ENCODE data around the gene OR8A1. TPM values are rescaled to one million over a fixed set of nuclear protein-coding genes. Genes with fewer than 3 reads are reported as not detected.

OR8A1 gene
- total RNA-seq: not detected in 2 replicates

GRCh38 chr11:124569697-124570096 lies at the start of gene OR8A1:
TSS of gene OR8A1 (plus strand) at chr11:124569997. CDS start at chr11:124570120, 123 bp downstream.

GRCh38 chr11:124543554-124543953 lies 26.2 kb upstream of the OR8A1 start, which contains the start of gene OR8B12:
TSS of gene OR8B12 (minus strand) at chr11:124543654. CDS start at chr11:124543654, 0 bp downstream.

GRCh38 chr11:124611064-124611463 lies 41.3 kb downstream of the OR8A1 start, which contains the start of gene PANX3:
TSS of gene PANX3 (plus strand) at chr11:124611428. CDS start at chr11:124611557, 129 bp downstream.

Other genes starting within 250 kb of the OR8A1 start
- gene OR8D2, start 249.8 kb upstream of the OR8A1 start, total RNA-seq: not detected in 2 replicates
- gene OR8B2, start 185.5 kb upstream of the OR8A1 start, total RNA-seq: not detected in 2 replicates
- gene OR8B3, start 171.0 kb upstream of the OR8A1 start, total RNA-seq: not detected in 2 replicates
- not detected in 2 replicates for gene OR8B4, start 145.1 kb upstream of the OR8A1 start, total RNA-seq
- not detected in 2 replicates for gene OR8B8, start 124.3 kb upstream of the OR8A1 start, total RNA-seq
- gene OR8B12, start 26.3 kb upstream of the OR8A1 start, total RNA-seq: not detected in 2 replicates
- gene PANX3, start 41.4 kb downstream of the OR8A1 start, total RNA-seq: not detected in 2 replicates
- gene TBRG1, start 52.9 kb downstream of the OR8A1 start, total RNA-seq: 18.4 and 19.9 TPM in 2 replicates
- gene SIAE, start 103.7 kb downstream of the OR8A1 start, total RNA-seq: 13.9 and 14.9 TPM in 2 replicates
- gene SPA17, start 103.9 kb downstream of the OR8A1 start, total RNA-seq: 14.2 and 16.4 TPM in 2 replicates
- gene NRGN, start 169.9 kb downstream of the OR8A1 start, total RNA-seq: 21.7 and 24.4 TPM in 2 replicates
- 0.07 and 0.44 TPM in 2 replicates for gene VSIG2, start 182.3 kb downstream of the OR8A1 start, total RNA-seq
- 311 and 317 TPM in 2 replicates for gene ESAM, start 192.3 kb downstream of the OR8A1 start, total RNA-seq
- gene MSANTD2, start 230.4 kb downstream of the OR8A1 start, total RNA-seq: 8.6 and 9.1 TPM in 2 replicates

All from mammary microvascular endothelial cell (primary cell).